ENCODE results near the gene KRTAP9-8.
"Not testable (repeated sequence)": the region's sequence is repeated elsewhere in the genome, so short reads cannot be mapped to it uniquely, and the experiment has no call there.

DNA sequence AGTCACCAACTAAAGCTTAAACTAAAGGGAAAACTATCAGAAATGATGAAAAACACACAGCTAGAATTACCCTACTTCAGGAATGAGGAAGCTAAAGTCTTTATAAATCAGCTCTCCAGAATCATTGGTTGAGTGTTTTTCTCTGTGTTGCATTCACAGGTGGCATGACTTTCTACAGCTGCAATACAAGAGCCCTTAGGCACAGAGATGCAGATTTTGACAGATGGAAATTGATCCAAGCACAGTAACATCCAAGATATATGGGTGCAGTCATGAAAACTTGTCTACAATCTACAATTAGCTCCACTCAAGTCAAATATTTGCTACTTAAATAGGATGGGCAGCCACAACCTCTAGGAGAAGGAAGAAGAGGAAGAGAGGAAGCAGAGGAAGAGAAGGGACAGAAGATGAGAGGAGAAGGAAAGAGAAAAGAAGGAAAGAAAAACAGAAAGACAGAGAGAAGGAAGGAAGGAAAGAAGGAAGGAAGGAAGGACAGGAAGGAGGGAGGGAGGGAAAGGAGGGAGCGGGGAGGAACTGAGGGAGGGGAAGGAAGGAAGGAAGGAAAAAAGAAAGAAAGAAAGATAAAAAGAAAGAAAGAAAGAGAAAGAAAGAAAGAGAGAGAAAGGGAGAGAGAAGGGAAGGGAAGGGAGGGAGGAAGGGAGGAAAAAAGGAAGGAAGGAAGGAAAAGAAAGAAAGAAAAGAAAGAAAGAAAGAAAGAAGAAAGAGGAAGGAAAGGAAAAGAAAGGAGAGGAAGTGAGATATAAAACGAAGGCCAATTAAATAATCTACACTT, 9.4 kb downstream of the KRTAP9-8 start:
- TF ChIP-seq EZH2 (IDR thresholded peaks at IDR 0.05); POLR2AphosphoS5 (IDR thresholded peaks at IDR 0.05; ENCODE audit: borderline replicate concordance, low read depth, low read length); FOXP2 (optimal IDR thresholded peaks at IDR 0.05; ENCODE audit: control extremely low read depth, extremely low read length, insufficient read depth): not testable (repeated sequence)
